ENCODE measurements around the gene S100PBP.

Gene S100PBP

GRCh38 chr1:32883338-32884031 lies 66.0 kb downstream of the S100PBP start:
- Histone ChIP-seq H3K4me1 (ENCODE audit: insufficient read depth, poor library complexity, severe bottlenecking) (no peaks in the 10 kb centered on the region), H3K27ac (ENCODE audit: poor library complexity, severe bottlenecking) (no peak overlapping the region), H3K4me3 (ENCODE audit: severe bottlenecking) (no peak overlapping the region), H3K9me3 (ENCODE audit: severe bottlenecking) (no peaks in the 10 kb centered on the region), H3K36me3 (ENCODE audit: low read depth) (no peaks in the 10 kb centered on the region), H3K27me3 (ENCODE audit: insufficient read depth, poor library complexity, severe bottlenecking) (peaks cover 30% of the 10 kb centered on the region)
- DNase-seq (ENCODE audit: low spot score) = no peak
- TF ChIP-seq CTCF (IDR thresholded peaks at IDR 0.05; ENCODE audit: poor library complexity, severe bottlenecking) = no peak
- no peak for ATAC-seq (ENCODE audit: low read depth)

- H3K9me3 ChIP-seq (ENCODE audit: severe bottlenecking) = no peaks in the 10 kb centered on the region
- ATAC-seq (ENCODE audit: low read depth) (no peak), DNase-seq (ENCODE audit: low spot score) (no peak)
- H3K27me3 ChIP-seq (ENCODE audit: insufficient read depth, poor library complexity, severe bottlenecking) = peaks cover 30% of the 10 kb centered on the region
- no peaks in the 10 kb centered on the region for H3K36me3 ChIP-seq (ENCODE audit: low read depth)
- no peak overlapping the region for H3K27ac ChIP-seq (ENCODE audit: poor library complexity, severe bottlenecking)
- H3K4me1 ChIP-seq (ENCODE audit: insufficient read depth, poor library complexity, severe bottlenecking) = no peaks in the 10 kb centered on the region
- no peak overlapping the region for H3K4me3 ChIP-seq (ENCODE audit: severe bottlenecking)
- TF ChIP-seq CTCF (IDR thresholded peaks at IDR 0.05; ENCODE audit: poor library complexity, severe bottlenecking) = no peak
Measured at GRCh38 chr1:32884032-32884372, 66.5 kb downstream of the S100PBP start.

- no peak overlapping the region for H3K4me3 ChIP-seq (ENCODE audit: severe bottlenecking)
- peaks cover 30% of the 10 kb centered on the region for H3K27me3 ChIP-seq (ENCODE audit: insufficient read depth, poor library complexity, severe bottlenecking)
- DNase-seq (ENCODE audit: low spot score) (no peak), ATAC-seq (ENCODE audit: low read depth) (0 out of 3 replicates have a peak, but pooled peaks have one; percentile 8)
- TF ChIP-seq CTCF (IDR thresholded peaks at IDR 0.05; ENCODE audit: poor library complexity, severe bottlenecking) = no peak
- H3K27ac ChIP-seq (ENCODE audit: poor library complexity, severe bottlenecking) = no peak overlapping the region
- no peaks in the 10 kb centered on the region for H3K9me3 ChIP-seq (ENCODE audit: severe bottlenecking)
- no peaks in the 10 kb centered on the region for H3K36me3 ChIP-seq (ENCODE audit: low read depth)
- no peaks in the 10 kb centered on the region for H3K4me1 ChIP-seq (ENCODE audit: insufficient read depth, poor library complexity, severe bottlenecking)
Measured at GRCh38 chr1:32884726-32885125, 67.3 kb downstream of the S100PBP start.

- ATAC-seq (ENCODE audit: low read depth) (no peak), DNase-seq (ENCODE audit: low spot score) (no peak)
- Histone ChIP-seq H3K27me3 (ENCODE audit: insufficient read depth, poor library complexity, severe bottlenecking) (peaks cover 30% of the 10 kb centered on the region), H3K27ac (ENCODE audit: poor library complexity, severe bottlenecking) (no peak overlapping the region), H3K36me3 (ENCODE audit: low read depth) (no peaks in the 10 kb centered on the region), H3K4me3 (ENCODE audit: severe bottlenecking) (no peak overlapping the region), H3K4me1 (ENCODE audit: insufficient read depth, poor library complexity, severe bottlenecking) (no peaks in the 10 kb centered on the region), H3K9me3 (ENCODE audit: severe bottlenecking) (no peaks in the 10 kb centered on the region)
- TF ChIP-seq CTCF (IDR thresholded peaks at IDR 0.05; ENCODE audit: poor library complexity, severe bottlenecking) = no peak
Measured at GRCh38 chr1:32885676-32886003, 68.2 kb downstream of the S100PBP start.

GRCh38 chr1:32886004-32886827 lies 68.8 kb downstream of the S100PBP start, which contains the start of gene HPCA:
HPCA (plus strand) TSS chr1:32886491; CDS start chr1:32888899, 2,408 bp downstream.
- peak; percentile 53 for TF ChIP-seq CTCF (IDR thresholded peaks at IDR 0.05; ENCODE audit: poor library complexity, severe bottlenecking)
- no peaks in the 10 kb centered on the region for H3K36me3 ChIP-seq (ENCODE audit: low read depth)
- DNase-seq (ENCODE audit: low spot score) (no peak), ATAC-seq (ENCODE audit: low read depth) (peak; percentile 66)
- no peaks in the 10 kb centered on the region for H3K4me1 ChIP-seq (ENCODE audit: insufficient read depth, poor library complexity, severe bottlenecking)
- H3K27ac ChIP-seq (ENCODE audit: poor library complexity, severe bottlenecking) = no peak within 1 kb of the TSS
- no peaks in the 10 kb centered on the region for H3K9me3 ChIP-seq (ENCODE audit: severe bottlenecking)
- peaks cover 30% of the 10 kb centered on the region for H3K27me3 ChIP-seq (ENCODE audit: insufficient read depth, poor library complexity, severe bottlenecking)
- no peak within 1 kb of the TSS for H3K4me3 ChIP-seq (ENCODE audit: severe bottlenecking)
